ENCODE results near the gene ATPAF1.

- TF ChIP-seq USF2 (IDR thresholded peaks at IDR 0.05) (no peak), EP300 (IDR thresholded peaks at IDR 0.05) (no peak), HMGXB4 (CRISPR knock-in tag; IDR thresholded peaks at IDR 0.05; ENCODE audit: borderline replicate concordance) (no peak), CTCF (IDR thresholded peaks at IDR 0.05) (no peak), POLR2A (IDR thresholded peaks at IDR 0.05; ENCODE audit: low read length) (no peak), JUN (IDR thresholded peaks at IDR 0.05) (no peak), POLR2AphosphoS2 (conservative IDR thresholded peaks at IDR 0.05; ENCODE audit: low read length) (no peak), BHLHE40 (IDR thresholded peaks at IDR 0.05; ENCODE audit: low read depth, low read length) (no peak), ZFP36 (IDR thresholded peaks at IDR 0.05; ENCODE audit: borderline replicate concordance, partially characterized antibody) (no peak), HOXA7 (CRISPR knock-in tag; IDR thresholded peaks at IDR 0.05) (no peak), CHD2 (IDR thresholded peaks at IDR 0.05; ENCODE audit: low read length, partially characterized antibody) (no peak), CEBPB (IDR thresholded peaks at IDR 0.05) (no peak), PHF8 (IDR thresholded peaks at IDR 0.05; ENCODE audit: borderline replicate concordance, low read depth) (no peak)
These were observed 21.7 kb upstream of the ATPAF1 start for GRCh38 chr1:46689897-46690296.
